ENCODE data around the gene CCSER1.

GRCh38 chr4:90546114-90546513 is 418.9 kb downstream of the CCSER1 start:
- TF ChIP-seq EP300 (IDR thresholded peaks at IDR 0.05) (no peak), CTCF (IDR thresholded peaks at IDR 0.05) (no peak), POLR2AphosphoS5 (IDR thresholded peaks at IDR 0.05) (no peak)

Data from esophagus muscularis mucosa (tissue), 4 donors.